Stimulated activated naive CD8-positive, alpha-beta T cell treated with anti-CD3 and anti-CD28 coated beads, Interleukin-15, amount 100 ng/mL, for 72 hours (primary cell): Measurements from ENCODE around the gene SPP2.

Experiments
- ATAC-seq: fragments of 150-1000 bp; cut with Tn5 transposase; 2 replicates; pipeline ENCODE4 v1.10.0; 2021; ENCODE audit warnings: mild to moderate bottlenecking, moderate library complexity
- DNase-seq, 2 donors: peaks; one replicate each; pipeline ENCODE4 v3.0.0; 2021 to 2022
- H3K27ac Mint-ChIP-seq, 2 donors: one replicate each; pipeline ENCODE4 v1.8.0; 2022; ENCODE audit warnings: mild to moderate bottlenecking in 2 of 2, mixed read lengths in 2 of 2, moderate library complexity in 2 of 2
- H3K27me3 Mint-ChIP-seq: one replicate; pipeline ENCODE4 v1.8.0; 2022; ENCODE audit warnings: mixed read lengths
- H3K4me1 Mint-ChIP-seq: one replicate; pipeline ENCODE4 v1.8.0; 2022; ENCODE audit warnings: mild to moderate bottlenecking, mixed read lengths
- H3K4me3 Mint-ChIP-seq, 2 donors: one replicate each; pipeline ENCODE4 v1.8.0; 2022; ENCODE audit warnings: mild to moderate bottlenecking in 2 of 2, mixed read lengths in 2 of 2, moderate library complexity in 1 of 2
- H3K9me3 Mint-ChIP-seq, 2 donors: one replicate each; pipeline ENCODE4 v1.8.0; 2022; ENCODE audit warnings: mixed read lengths in 2 of 2

SPP2 gene, protein sequence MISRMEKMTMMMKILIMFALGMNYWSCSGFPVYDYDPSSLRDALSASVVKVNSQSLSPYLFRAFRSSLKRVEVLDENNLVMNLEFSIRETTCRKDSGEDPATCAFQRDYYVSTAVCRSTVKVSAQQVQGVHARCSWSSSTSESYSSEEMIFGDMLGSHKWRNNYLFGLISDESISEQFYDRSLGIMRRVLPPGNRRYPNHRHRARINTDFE

DNA sequence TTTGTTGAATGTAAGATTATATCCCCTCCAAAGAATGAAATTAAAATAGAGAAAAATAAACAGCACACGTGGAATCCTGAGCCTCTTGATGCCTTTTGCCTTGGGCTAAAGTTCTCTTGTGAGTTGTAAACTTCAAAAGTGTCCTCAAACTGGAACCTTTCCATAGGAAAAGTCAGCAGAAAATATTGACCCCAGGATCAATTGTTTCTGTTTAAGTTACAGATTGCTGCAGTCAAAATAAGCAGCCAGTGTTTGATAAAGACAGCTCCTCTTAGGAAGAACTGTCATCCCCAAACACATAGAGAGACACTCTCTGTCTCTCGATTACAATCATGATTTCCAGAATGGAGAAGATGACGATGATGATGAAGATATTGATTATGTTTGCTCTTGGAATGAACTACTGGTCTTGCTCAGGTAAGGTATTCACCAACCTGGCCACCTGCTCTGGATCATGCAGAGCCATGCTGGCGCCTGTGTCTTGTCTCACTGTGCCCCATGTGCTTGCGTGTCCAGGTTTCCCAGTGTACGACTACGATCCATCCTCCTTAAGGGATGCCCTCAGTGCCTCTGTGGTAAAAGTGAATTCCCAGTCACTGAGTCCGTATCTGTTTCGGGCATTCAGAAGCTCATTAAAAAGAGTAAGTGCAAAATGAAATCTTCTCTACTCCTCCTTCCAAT is at the start of gene SPP2:
Gene SPP2 (plus strand): TSS at position 248 of the 681 bp plus-strand sequence. CDS start 85 bp downstream, at position 333.
- Mint-ChIP-seq H3K27me3 (no peaks in the 10 kb centered on the region), H3K27ac (no peak within 1 kb of the TSS), H3K4me1 (peaks cover 7% of the 10 kb centered on the region), H3K4me3 (no peak within 1 kb of the TSS), H3K9me3 (peaks cover 4 to 8% of the 10 kb centered on the region in 2 donors)
- ATAC-seq (no peak), DNase-seq (no peak)

DNA sequence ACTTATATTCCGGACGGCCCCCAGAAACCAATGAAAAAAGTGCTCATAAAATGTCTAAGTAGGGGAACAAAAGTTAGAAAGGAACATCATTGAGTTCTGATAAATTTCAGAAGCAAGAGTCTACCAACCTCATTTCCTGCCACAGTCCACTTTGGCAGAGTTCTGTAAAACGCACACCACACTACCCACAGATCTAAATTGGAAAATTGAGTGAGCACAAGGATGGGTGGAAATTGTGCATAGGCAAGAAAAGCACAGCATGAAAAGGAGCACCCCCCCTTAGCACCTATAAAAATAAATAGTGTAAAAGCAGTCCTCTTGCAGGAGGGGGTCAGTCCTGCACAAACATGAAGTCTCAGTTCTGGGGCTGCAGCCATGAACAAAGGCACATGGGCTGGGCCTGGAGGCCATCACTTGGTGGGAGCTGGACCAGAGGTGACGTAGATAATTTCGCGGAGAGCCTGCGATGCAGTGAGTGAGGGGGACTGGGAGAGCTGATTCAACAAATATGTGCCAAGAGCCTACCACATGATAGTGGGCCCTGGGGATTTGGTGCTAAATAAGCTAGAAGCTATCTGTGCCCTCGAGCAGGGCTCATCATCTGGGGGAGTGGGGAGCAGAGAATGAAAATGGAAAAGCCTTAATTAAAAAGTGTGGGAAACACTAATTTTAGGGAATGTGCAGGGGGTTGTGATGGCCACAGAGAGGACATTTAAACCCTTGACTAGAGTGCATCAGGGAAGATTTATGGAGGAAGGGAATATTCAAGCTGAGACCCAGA is 48.9 kb upstream of the SPP2 start:
- Mint-ChIP-seq H3K27me3 (no peaks in the 10 kb centered on the region), H3K4me3 (peak overlapping the region; percentile 37 to 56), H3K9me3 (no peaks in the 10 kb centered on the region), H3K4me1 (peaks cover 58% of the 10 kb centered on the region), H3K27ac (no peak overlapping the region)
- DNase-seq: peak in 1 of 2 donors; percentile 34
- peak; percentile 78 for ATAC-seq

DNA sequence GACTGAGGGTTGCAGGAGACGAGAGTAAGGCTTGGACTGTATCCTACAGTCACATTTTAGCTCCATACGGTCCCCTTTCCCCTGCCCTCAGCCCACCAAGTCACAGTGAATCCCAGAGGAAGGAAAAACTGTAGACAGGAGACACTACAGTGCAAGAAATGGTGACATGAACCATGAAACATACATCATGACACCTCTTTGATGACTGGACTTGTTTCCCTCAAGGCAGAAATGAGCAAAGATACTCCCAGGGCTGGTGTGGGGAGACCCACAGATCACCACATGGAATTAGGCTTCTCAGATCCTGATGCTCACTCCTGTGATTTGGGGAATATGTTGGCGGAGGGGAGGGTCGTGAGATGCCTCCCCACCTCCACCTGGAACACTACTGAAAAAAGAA is 48.2 kb upstream of the SPP2 start:
- Mint-ChIP-seq H3K27ac (no peak overlapping the region), H3K4me1 (peaks cover 52% of the 10 kb centered on the region), H3K4me3 (no peak overlapping the region), H3K27me3 (no peaks in the 10 kb centered on the region), H3K9me3 (no peaks in the 10 kb centered on the region)
- DNase-seq: no peak
- ATAC-seq: no peak

DNA sequence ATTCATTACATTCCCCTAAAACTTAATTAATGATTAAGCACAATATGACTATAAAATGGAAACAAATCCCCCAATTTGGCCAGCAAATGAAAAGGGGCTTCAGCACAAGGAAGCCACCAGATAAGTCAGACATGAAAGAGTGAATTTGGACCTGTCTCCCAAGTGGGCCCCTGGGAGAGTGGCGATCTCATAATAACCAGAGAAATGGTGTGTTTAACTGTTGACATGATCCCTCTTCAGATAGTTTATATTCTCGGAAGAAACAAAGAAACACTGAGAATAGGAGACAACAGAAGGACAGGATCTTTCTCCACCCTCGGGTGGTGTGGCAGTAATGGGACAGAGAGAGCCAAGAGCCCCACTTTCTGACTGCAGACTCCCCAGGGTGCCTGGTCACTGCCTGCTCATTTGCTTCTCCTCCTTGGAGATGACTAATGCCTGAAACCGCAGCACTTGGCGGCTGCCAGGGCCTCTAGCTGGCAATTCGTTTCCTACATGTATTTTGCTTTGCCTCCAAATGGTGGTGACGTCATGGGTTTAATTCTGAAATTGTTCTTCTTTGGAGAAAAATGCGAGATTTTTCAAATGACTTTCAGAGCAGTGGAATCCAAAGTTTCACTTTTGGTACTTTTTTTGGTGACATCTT is 46.4 kb upstream of the SPP2 start:
- H3K4me3 Mint-ChIP-seq: no peak overlapping the region
- H3K9me3 Mint-ChIP-seq: no peaks in the 10 kb centered on the region
- no peaks in the 10 kb centered on the region for H3K27me3 Mint-ChIP-seq
- ATAC-seq (peak; percentile 60), DNase-seq (peak in 1 of 2 donors; percentile 39)
- H3K27ac Mint-ChIP-seq: no peak overlapping the region
- peaks cover 35% of the 10 kb centered on the region for H3K4me1 Mint-ChIP-seq

DNA sequence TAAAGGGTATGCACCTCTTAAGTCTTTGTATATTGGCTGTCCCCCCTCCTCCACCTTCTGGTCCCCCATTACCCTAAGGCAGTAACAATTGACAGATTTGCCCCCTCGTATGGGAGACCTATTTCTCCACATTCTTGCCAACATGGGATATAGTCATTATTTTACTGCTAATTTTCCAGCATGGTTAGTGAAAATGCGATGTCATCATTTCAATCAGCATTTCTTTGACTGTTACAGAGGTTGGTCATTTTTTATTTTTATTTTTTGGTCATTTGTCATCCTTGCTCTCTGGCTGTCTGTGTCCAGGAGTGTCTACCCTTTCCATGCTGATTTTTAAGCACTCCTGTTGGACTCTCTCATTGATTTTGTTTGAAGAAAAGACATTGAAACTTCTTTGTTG is 45.4 kb upstream of the SPP2 start:
- no peak overlapping the region for H3K27ac Mint-ChIP-seq
- H3K4me1 Mint-ChIP-seq: peaks cover 29% of the 10 kb centered on the region
- no peaks in the 10 kb centered on the region for H3K27me3 Mint-ChIP-seq

DNA sequence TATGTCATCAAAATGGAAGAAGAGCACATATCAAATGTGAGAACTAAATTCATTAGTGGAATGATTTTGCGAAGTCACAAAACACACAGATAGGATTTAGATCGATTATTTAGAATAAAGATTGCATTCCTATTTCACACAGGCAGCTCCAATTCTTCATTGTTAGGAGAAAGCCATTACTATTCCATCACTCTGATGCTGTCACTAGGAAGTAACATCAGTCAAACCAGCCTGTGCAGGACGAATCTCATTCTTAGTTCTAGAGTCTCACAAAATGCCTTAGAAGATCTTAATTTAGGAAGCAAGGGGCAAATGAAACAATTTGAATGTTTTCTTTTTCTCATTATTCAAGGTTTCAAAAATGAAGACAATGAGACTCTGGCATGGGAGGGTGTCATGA is 44.0 kb upstream of the SPP2 start:
- H3K9me3 Mint-ChIP-seq: no peaks in the 10 kb centered on the region
- H3K4me1 Mint-ChIP-seq: peaks cover 19% of the 10 kb centered on the region
- no peak overlapping the region for H3K4me3 Mint-ChIP-seq
- H3K27me3 Mint-ChIP-seq: no peaks in the 10 kb centered on the region
- H3K27ac Mint-ChIP-seq: no peak overlapping the region
- DNase-seq (no peak), ATAC-seq (no peak)

More for the DNA sequence above, 45.4 kb upstream of the SPP2 start:
- Mint-ChIP-seq H3K9me3 (no peaks in the 10 kb centered on the region), H3K4me3 (no peak overlapping the region)
- no peak for DNase-seq
- no peak for ATAC-seq

DNA sequence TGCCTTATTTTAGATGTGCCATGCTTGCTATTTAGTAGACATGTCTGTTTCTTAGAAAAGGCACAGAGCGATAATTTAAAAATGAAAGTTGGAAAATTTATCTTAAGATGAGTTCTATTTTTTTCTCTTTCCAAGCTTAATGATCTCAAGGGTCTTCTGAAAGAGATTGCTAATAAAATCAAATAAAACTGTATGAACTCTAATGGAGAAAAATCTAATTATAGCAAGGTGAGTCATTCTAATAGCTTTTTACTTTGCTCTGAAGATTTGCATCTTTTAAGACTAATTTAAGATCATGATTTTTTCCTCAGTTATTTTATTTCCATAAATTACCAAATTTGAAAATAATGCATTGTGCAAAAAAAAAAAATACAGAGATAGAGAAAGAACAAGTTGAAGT is 36.1 kb upstream of the SPP2 start:
- H3K4me1 Mint-ChIP-seq: peaks cover 9% of the 10 kb centered on the region
- H3K9me3 Mint-ChIP-seq: no peaks in the 10 kb centered on the region
- H3K27ac Mint-ChIP-seq: no peak overlapping the region
- no peak overlapping the region for H3K4me3 Mint-ChIP-seq
- no peak for ATAC-seq
- no peak for DNase-seq
- H3K27me3 Mint-ChIP-seq: no peaks in the 10 kb centered on the region

DNA sequence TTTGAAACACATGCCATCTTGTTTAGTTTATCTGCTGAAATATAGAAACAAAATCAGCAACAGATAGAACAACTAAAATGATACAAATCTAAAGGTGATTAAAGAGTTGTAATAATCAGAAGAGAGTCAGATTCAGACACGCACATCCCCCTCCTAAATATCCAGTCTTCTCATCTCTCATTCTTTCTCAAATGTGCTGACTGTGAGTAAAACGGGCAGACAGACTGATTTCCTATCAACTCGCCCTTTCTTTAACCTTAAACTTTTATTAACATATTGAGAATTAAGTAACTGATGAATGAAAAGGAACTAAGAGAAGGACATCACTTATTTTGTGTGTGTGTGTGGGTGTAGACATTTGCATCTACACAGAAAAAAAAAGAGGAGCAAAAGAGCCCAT is 34.6 kb upstream of the SPP2 start:
- DNase-seq: no peak
- no peaks in the 10 kb centered on the region for H3K27me3 Mint-ChIP-seq
- H3K4me3 Mint-ChIP-seq: no peak overlapping the region
- H3K27ac Mint-ChIP-seq: no peak overlapping the region
- ATAC-seq: no peak
- H3K9me3 Mint-ChIP-seq: no peaks in the 10 kb centered on the region
- peaks cover 9% of the 10 kb centered on the region for H3K4me1 Mint-ChIP-seq

DNA sequence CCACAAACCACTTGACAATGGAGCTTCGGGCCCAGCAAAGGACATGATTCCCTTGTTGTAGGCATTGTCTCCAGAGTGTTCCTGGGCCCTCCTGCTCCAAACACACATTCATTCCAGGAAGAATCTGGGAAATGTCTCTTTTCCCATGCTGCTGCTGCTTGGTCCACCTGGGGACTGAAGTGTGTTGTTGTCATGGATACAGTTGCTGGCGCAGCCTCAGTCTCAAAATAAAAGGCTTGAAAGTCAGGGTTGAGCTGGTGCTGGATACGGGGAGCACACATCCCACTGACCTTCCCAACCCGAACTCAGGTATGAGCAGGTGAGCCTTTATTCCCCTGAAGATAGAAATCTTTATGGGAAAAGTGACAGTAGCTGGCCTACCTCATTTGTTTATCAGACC is 30.6 kb upstream of the SPP2 start:
- Mint-ChIP-seq H3K27ac (no peak overlapping the region), H3K4me3 (no peak overlapping the region), H3K27me3 (no peaks in the 10 kb centered on the region), H3K4me1 (no peaks in the 10 kb centered on the region), H3K9me3 (peaks cover 0 to 17% of the 10 kb centered on the region in 2 donors)
- ATAC-seq: no peak
- DNase-seq: no peak

DNA sequence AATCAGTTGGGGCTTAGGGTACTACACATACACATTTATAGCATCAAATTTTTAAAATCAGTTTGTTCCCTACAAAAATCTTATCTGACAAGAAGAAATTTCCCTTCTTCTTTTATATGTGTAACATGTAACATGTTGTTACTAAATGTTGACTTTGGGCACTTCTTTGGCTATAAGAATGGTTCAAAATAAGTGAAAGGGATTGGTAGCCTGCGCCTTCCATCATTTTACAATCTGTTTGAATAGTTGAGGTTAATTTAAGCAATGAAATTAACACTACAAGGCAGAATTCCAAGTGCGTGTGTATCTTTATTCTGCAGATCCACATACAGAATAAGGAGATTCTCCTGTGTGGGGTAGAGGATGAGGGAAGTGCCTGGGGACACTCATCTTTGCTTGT is 30.2 kb upstream of the SPP2 start:
- no peaks in the 10 kb centered on the region for H3K27me3 Mint-ChIP-seq
- H3K27ac Mint-ChIP-seq: peak overlapping the region in 1 of 2 donors; percentile 54
- H3K9me3 Mint-ChIP-seq: peaks cover 0 to 17% of the 10 kb centered on the region in 2 donors

DNA sequence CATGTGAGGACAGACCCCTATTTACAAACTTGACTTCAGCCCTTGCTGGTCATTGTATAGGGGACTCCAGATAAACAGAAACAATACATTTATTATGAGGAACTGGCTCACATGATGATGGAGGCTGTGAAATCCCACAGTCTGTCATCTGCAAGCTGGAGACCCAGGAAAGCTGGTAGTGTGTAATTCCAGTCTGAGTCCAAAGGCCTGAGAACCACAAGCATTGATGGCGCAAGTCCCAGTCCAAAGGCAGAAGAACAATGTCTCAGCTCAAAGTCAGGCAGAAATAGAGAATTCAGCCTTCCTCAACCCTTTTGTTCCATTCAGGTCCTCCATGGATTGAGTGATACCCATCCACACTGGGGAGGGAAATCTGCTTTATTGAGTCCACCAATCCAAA is 28.1 kb upstream of the SPP2 start:
- ATAC-seq (no peak), DNase-seq (no peak)
- Mint-ChIP-seq H3K4me1 (peaks cover 19% of the 10 kb centered on the region), H3K27me3 (no peaks in the 10 kb centered on the region), H3K27ac (no peak overlapping the region), H3K4me3 (no peak overlapping the region), H3K9me3 (peaks cover 0 to 17% of the 10 kb centered on the region in 2 donors)

More for the DNA sequence above, 30.2 kb upstream of the SPP2 start:
- no peak for ATAC-seq
- DNase-seq: no peak
- Mint-ChIP-seq H3K4me3 (no peak overlapping the region), H3K4me1 (no peaks in the 10 kb centered on the region)

DNA sequence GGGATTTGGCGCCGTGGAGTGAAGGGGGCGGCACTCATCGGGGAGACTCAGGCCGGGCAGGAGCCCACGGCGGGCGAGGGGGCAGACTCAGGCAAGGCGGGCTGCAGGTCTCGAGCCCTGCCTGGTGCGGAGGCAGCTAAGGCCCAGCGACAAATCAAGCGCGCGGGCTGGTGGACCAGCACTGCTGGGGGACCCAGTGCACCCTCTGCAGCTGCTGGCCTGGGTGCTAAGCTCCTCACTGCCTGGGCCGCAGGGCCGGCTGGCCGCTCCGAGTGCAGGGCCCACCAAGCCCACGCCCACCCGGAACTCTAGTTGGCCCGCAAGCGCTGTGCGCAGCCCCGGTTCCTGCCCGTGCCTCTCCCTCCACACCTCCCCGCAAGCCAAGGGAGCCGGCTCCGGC is 26.2 kb upstream of the SPP2 start:
- ATAC-seq (no peak), DNase-seq (no peak)
- H3K27ac Mint-ChIP-seq: peak overlapping the region in 1 of 2 donors; percentile 23
- no peak overlapping the region for H3K4me3 Mint-ChIP-seq
- H3K9me3 Mint-ChIP-seq: peaks cover 0 to 17% of the 10 kb centered on the region in 2 donors
- peaks cover 24% of the 10 kb centered on the region for H3K4me1 Mint-ChIP-seq
- H3K27me3 Mint-ChIP-seq: no peaks in the 10 kb centered on the region

DNA sequence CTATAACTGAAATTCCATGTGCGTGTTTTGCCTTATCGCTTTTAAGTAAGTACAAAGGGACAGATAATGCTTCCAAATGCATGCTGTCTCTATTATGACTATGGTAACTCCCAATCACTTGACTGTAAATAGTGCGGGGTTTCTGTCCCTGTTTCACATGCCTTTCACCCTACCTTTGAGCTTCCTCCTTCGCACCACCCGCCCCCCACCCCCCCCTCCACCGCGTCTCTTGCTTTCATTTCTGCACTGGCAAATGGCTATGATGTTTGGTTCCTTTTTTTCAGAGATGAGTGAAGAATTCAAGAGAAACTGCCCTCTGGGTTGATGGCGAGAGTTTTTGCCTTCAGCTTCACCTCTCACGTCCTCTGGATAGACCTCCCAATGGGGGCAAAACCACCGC is 25.0 kb upstream of the SPP2 start:
- ATAC-seq: peak; percentile 93
- no peak for DNase-seq
- Mint-ChIP-seq H3K27me3 (no peaks in the 10 kb centered on the region), H3K4me3 (peak overlapping the region; percentile 76 to 77), H3K4me1 (peaks cover 24% of the 10 kb centered on the region), H3K27ac (peak overlapping the region; percentile 21 to 52), H3K9me3 (peaks cover 0 to 17% of the 10 kb centered on the region in 2 donors)

DNA sequence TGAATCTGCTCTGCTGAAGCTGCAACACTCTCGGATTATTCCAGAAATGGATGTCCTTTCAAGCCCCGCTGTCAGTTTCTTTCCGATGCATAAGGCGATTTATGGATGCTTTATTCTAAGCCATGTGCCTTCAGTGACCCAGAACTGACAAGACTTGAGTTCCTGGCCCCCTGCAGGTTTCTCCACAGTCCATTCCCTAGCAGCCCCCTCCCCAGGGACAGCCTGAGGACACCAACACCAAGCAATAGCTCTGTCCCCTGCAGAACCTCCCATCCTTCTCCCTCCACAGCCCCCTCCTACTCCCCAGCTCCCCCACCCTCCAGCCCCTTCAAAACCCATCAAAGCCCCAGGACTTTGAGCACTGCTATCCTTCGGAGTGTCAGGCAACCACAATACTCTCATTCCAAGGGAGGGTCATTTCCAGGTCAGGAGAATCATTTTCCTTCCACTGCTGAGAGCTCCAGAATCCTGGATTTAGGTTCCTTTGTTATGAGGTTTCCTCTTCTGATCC is 24.6 kb upstream of the SPP2 start:
- H3K27me3 Mint-ChIP-seq: no peaks in the 10 kb centered on the region
- H3K9me3 Mint-ChIP-seq: peaks cover 0 to 17% of the 10 kb centered on the region in 2 donors
- ATAC-seq: peak; percentile 5
- no peak for DNase-seq
- peaks cover 24% of the 10 kb centered on the region for H3K4me1 Mint-ChIP-seq
- peak overlapping the region; percentile 21 to 52 for H3K27ac Mint-ChIP-seq
- peak overlapping the region; percentile 76 to 77 for H3K4me3 Mint-ChIP-seq

DNA sequence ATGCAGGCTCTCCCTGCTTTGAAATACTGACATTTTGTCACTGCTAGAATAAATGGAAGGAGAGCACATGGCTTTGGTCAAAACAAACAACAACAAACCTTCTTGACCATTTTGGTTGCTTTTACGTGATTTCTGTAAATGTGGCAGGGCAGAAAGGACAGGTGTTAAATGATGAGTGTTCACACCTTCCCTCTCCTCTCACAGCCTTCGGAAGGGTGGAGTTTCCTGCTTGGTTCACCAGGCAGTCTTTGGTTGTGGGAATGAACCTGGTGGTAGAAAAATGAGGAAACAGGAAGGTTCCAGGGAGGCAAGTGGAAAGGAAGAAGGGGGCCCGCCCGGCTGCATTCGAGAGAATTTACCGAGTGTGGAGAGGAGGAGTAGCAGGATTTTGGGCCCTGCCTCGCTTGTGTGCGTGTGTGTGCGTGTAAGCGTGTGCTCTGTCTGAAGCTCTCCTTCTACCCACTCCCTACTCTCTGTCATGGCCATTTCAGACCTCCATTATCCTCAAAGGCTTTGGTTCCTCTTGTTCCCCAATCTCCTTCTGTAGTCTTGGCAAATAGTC is 23.7 kb upstream of the SPP2 start:
- H3K27ac Mint-ChIP-seq: no peak overlapping the region
- no peak for ATAC-seq
- no peak overlapping the region for H3K4me3 Mint-ChIP-seq
- H3K27me3 Mint-ChIP-seq: no peaks in the 10 kb centered on the region
- H3K4me1 Mint-ChIP-seq: peaks cover 24% of the 10 kb centered on the region
- DNase-seq: no peak
- H3K9me3 Mint-ChIP-seq: peaks cover 0 to 17% of the 10 kb centered on the region in 2 donors
